Activated T-helper 1 cell treated with anti-CD3 and anti-CD28 coated beads, Interleukin-12 subunit alpha, Interleukin-12 subunit beta, Interleukin-2, Interleukin-4 antibody, amounts not matched to agents 30 ng/mL and 10 ng/mL and 1 ng/mL, durations not matched to agents 14 hours and 24 hours and 36 hours (primary cell): ENCODE data around the gene CALCOCO1. TPM values are rescaled to one million over a fixed set of nuclear protein-coding genes. Genes with fewer than 3 reads are reported as not detected.
A peak's percentile ranks its signal among the peaks of the same experiment; 100 is the strongest.

Experiments
- DNase-seq: peaks from one replicate; pipeline ENCODE4 v3.0.0; 2021; ENCODE audit warnings: low spot score
- H3K27ac Mint-ChIP-seq: one replicate; pipeline ENCODE4 v1.8.0; 2021; ENCODE audit warnings: mild to moderate bottlenecking, mixed read lengths
- H3K27me3 Mint-ChIP-seq: one replicate; pipeline ENCODE4 v1.8.0; 2022; ENCODE audit warnings: mild to moderate bottlenecking, moderate library complexity, mixed read lengths; ENCODE audit not compliant: insufficient read depth
- H3K36me3 Mint-ChIP-seq: one replicate; pipeline ENCODE4 v1.8.0; 2021; ENCODE audit warnings: low read depth, mixed read lengths
- H3K4me1 Mint-ChIP-seq: one replicate; pipeline ENCODE4 v1.8.0; 2021; ENCODE audit warnings: low read depth, mixed read lengths
- H3K4me3 Mint-ChIP-seq: one replicate; pipeline ENCODE4 v1.8.0; 2021; ENCODE audit warnings: mild to moderate bottlenecking, moderate library complexity, mixed read lengths
- H3K9me3 Mint-ChIP-seq: one replicate; pipeline ENCODE4 v1.8.0; 2021; ENCODE audit warnings: mixed read lengths
- intact Hi-C: fragments of 100-400 bp; cut with micrococcal nuclease; formaldehyde crosslinking; loops from one replicate; pipeline ENCODE4 v1.15.1; 2024
- total RNA-seq: library from RNA; stranded (reverse); gene quantifications from 2 replicates; pipeline ENCODE4 v1.2.3, GENCODE V29; 2022

CALCOCO1 gene
- total RNA-seq, 1 donor from 2014 or later, result 17.4 TPM

DNA sequence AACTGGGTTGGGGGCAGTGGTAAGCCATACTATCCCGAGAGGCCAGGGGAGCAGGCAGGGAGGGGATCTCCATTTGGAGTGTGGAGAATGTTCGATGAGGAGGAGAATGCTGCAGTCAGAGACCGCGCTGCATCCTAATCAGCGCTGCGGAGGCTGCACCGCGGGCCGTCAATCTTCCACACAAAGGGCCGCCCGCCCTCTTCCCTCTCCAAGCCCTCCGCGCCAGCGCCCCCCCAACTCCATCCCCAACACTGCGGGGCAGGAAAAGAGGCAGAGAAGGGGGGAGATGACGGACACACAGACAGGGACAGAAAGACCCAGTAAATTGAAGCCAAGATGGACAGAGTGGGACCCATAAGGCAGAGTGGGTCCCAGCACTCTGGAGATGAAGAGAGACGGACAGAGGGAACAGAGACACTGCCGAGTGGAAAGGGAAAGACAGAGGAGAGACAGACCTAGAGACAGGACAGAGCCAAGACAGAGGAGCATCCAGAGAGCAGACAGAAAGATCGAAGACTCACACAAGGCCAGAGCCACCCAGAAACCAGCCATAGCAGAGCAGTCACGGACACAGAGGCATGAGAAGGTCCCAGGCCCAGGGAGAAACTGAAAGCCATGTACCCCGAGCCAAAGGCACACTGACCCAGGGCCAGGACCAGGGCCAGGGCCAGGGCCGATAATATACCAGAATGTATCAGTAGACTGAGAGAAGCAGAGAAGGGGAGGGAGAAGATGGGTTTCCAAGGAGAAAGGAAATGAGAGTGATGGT, 21.0 kb upstream of the CALCOCO1 start:
- Mint-ChIP-seq H3K36me3 (no peaks in the 10 kb centered on the region), H3K9me3 (no peaks in the 10 kb centered on the region), H3K4me3 (no peak overlapping the region), H3K27me3 (peaks cover 27% of the 10 kb centered on the region), H3K27ac (no peak overlapping the region), H3K4me1 (peaks cover 11% of the 10 kb centered on the region)
- intact Hi-C loops, result no loop called here
- no peak for DNase-seq

DNA sequence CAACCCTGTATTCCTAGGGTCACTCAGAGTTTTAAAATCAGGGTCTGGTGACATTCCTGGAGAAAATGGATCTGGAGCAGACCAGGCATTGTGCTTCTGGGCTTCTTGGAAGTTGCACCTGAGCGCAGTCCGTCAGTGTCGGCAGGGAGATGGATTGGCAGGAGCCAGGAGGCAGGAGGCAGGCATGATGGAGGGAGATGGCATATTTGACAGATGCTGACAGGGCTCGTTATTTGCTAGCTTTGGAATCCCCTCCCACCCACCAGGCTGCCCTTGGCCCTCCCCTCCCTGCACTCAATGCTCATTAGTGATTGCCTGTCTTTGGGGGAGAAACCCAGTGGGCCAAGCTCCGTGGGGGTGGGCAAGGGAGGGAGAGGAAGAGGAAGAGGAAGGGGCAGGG, 19.8 kb upstream of the CALCOCO1 start:
- no peak overlapping the region for H3K4me3 Mint-ChIP-seq
- no peak overlapping the region for H3K27ac Mint-ChIP-seq
- H3K36me3 Mint-ChIP-seq, result no peaks in the 10 kb centered on the region
- intact Hi-C loops, result no loop called here
- peaks cover 35% of the 10 kb centered on the region for H3K27me3 Mint-ChIP-seq
- H3K4me1 Mint-ChIP-seq, result peaks cover 12% of the 10 kb centered on the region
- no peak for DNase-seq
- H3K9me3 Mint-ChIP-seq, result no peaks in the 10 kb centered on the region

DNA sequence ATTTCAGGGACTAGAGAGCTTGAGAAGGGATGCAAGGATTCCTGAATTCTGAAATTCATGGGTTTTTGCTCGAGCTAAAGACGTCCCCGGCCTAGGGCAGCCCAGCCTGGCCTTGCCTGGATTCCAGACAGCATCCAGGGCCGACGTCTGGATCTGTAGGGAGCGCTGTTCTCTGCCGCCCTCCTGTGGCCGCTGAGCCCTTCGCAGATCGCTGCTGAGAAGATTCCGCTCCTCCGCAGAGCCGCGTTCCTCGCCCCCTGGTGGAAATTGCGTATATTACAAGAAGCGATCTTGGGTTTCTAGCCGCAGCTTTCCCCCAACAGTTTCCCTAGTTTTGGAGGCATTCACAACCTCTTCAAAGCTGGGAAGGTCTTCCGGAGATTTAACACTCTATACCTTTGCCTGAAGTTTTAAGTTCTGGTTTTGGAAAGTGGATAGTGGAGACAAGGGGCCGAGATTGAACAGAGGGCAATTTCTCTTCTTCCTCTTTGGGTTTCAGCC, 19.4 kb upstream of the CALCOCO1 start:
- Mint-ChIP-seq H3K27me3 (peaks cover 40% of the 10 kb centered on the region), H3K27ac (no peak overlapping the region), H3K36me3 (no peaks in the 10 kb centered on the region), H3K9me3 (no peaks in the 10 kb centered on the region), H3K4me3 (no peak overlapping the region), H3K4me1 (peaks cover 12% of the 10 kb centered on the region)
- DNase-seq, result peak; percentile 78
- intact Hi-C loops, result loop anchor here (1.0 kb wide), 5 partner anchors 11 to 203 kb away; partner anchors contain the start of genes ATP5MC2 and CALCOCO1

DNA sequence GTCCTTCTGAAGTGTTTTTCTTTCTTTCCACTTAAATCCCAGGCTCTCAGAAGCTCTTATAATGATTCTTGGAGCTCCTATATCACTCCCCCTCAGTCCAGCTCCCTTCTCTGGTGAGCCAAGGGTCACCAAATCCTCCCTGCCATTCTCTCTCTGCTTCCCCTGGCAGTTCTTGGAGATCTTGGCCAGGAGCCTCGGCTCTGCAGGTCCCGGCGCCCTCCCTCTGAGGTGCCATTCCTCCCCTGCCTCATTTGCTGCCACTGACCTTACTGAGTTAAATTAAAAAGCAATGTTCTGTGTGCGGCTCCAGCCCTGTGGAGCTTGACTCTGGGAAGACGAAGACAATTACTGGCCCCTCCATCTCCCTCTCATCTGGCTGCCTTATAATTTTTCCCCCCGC, 17.5 kb upstream of the CALCOCO1 start:
- intact Hi-C loops, result no loop called here
- H3K4me1 Mint-ChIP-seq, result peaks cover 12% of the 10 kb centered on the region
- H3K27me3 Mint-ChIP-seq, result peaks cover 40% of the 10 kb centered on the region
- no peak for DNase-seq
- H3K36me3 Mint-ChIP-seq, result no peaks in the 10 kb centered on the region
- no peak overlapping the region for H3K27ac Mint-ChIP-seq
- no peaks in the 10 kb centered on the region for H3K9me3 Mint-ChIP-seq
- no peak overlapping the region for H3K4me3 Mint-ChIP-seq

DNA sequence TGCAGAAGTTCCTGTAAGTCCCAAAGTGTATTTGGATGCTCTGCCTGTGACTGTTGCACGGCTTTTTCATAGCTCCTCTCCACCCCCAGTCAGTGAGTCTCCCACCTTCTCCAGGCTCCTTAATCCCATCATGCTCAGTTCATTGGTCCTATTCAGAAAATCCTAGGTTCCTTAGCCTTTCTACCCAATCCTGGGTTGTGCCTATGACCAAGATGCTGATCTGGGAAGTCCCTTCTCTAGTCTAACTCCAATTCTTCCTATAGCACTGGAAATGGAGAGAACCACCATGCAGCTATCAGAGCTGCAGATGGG, 16.8 kb upstream of the CALCOCO1 start:
- H3K36me3 Mint-ChIP-seq, result no peaks in the 10 kb centered on the region

DNA sequence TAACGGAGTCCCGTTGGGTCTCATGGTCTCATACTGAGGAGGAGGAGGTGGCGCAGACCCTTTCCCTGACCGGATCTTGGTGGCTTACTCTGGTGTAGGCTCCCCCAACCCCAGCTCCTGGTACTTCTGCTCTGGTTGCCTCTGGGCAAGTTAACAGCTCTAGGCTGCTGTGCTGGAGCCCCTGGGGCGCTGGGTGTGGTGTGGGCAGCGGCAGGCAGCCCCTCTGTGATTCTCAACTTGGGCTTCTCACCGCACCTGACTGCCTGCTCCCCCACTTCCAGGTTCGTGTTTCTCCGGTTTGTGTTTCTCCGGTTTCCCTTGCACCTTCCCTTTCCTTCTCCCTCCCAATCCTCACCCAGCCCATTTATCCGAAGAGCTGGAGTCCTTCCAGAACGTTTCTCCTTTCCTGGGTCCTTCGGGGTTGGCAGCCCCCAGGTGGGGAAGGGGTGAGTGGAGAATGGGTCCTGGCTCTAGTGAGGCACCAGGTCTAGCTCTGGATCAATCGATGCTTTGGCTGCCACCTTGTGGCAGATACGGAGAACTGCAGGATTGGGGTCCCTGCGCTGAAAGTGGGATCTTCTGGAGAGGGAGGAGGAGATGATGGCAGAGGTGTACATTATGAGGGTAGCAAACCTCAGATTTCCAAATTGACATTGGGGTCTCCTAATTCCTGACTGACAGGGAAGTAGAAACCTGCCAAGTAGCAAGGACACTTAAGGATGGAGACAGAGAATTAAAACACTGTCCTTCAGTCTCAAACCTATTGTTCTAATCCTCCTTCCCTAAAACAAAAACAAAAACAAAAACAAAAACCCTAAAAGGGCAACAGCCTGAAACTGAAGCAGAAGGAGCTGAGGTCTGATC, 16.2 kb upstream of the CALCOCO1 start:
- peak; percentile 50 for DNase-seq
- intact Hi-C loops, result no loop called here
- peaks cover 2% of the 10 kb centered on the region for H3K36me3 Mint-ChIP-seq
- peak overlapping the region; percentile 34 for H3K4me3 Mint-ChIP-seq
- peaks cover 52% of the 10 kb centered on the region for H3K27me3 Mint-ChIP-seq
- peaks cover 24% of the 10 kb centered on the region for H3K4me1 Mint-ChIP-seq
- H3K27ac Mint-ChIP-seq, result no peak overlapping the region
- H3K9me3 Mint-ChIP-seq, result no peaks in the 10 kb centered on the region

More for the DNA sequence above, 16.8 kb upstream of the CALCOCO1 start:
- no peaks in the 10 kb centered on the region for H3K9me3 Mint-ChIP-seq
- H3K27me3 Mint-ChIP-seq, result peaks cover 47% of the 10 kb centered on the region
- H3K4me1 Mint-ChIP-seq, result peaks cover 18% of the 10 kb centered on the region
- DNase-seq, result no peak
- intact Hi-C loops, result no loop called here
- no peak overlapping the region for H3K27ac Mint-ChIP-seq
- no peak overlapping the region for H3K4me3 Mint-ChIP-seq

DNA sequence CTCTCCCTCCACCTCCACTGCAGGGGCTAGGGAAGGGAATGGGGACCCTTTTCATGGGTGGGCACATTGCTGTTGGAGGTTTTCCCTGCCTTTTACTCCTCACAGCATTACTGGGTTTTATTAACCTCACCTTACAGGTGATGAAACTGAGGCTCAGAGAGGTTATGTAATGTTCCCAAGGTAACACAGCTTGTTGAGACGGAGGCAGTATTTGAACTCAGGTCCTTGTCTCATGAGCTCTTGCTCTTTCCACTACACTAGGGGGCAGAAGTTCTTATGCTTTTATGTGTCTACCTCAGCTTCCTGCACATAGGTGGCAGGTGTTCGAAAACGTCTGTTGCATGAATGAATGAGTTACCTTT, 12.9 kb upstream of the CALCOCO1 start:
- H3K4me3 Mint-ChIP-seq, result no peak overlapping the region

DNA sequence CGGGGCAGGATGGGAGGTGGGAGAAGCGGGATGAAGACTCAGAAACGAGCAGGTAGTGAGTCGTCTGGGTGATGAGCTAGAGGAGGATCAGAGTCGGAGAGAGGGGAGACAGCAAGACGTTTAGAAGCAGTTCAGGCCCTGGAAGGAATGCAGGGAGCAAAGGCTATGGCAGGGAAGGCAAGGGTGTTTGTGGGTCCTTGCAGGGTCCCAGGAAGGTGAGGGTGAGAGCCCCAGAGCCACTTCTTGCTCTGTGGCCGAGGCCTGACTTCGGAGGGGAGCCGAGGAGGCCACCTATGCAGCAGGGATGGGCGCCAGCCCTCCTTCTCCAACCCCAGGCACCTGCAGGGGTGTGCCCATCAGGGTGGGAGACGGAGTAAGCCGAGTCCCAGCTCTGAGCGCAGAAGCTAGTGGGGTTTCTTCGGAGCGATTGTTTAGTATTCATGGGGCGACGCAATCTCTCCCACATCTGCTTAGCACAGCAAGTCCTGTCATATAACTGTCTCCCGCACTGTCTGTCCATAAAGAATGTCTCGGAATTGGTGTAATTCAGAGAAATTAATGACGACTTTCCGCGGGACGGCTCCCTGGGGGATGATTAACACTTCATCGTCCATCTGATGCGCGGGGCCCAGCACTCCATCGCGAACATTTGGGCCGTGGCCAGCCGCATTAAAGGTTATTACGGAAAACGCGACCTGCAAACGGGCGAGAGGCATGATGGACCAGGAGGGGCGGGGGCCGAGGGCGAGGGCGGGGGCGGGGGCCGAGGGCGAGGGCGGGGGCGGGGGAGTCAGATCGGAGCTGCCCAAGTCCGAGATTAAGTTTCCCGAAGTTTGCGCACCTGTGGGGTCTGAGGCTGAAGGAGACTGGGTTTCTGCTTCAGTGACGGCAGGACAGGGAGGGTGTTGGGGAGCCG, 12.2 kb upstream of the CALCOCO1 start:
- Mint-ChIP-seq H3K36me3 (peaks cover 2% of the 10 kb centered on the region), H3K4me3 (no peak overlapping the region), H3K27ac (no peak overlapping the region), H3K9me3 (no peaks in the 10 kb centered on the region), H3K4me1 (peaks cover 17% of the 10 kb centered on the region), H3K27me3 (peaks cover 57% of the 10 kb centered on the region)
- no peak for DNase-seq
- intact Hi-C loops, result no loop called here

More for the DNA sequence above, 12.9 kb upstream of the CALCOCO1 start:
- intact Hi-C loops, result no loop called here
- Mint-ChIP-seq H3K27ac (no peak overlapping the region), H3K4me1 (peaks cover 17% of the 10 kb centered on the region), H3K27me3 (peaks cover 63% of the 10 kb centered on the region), H3K36me3 (peaks cover 2% of the 10 kb centered on the region), H3K9me3 (no peaks in the 10 kb centered on the region)
- no peak for DNase-seq

DNA sequence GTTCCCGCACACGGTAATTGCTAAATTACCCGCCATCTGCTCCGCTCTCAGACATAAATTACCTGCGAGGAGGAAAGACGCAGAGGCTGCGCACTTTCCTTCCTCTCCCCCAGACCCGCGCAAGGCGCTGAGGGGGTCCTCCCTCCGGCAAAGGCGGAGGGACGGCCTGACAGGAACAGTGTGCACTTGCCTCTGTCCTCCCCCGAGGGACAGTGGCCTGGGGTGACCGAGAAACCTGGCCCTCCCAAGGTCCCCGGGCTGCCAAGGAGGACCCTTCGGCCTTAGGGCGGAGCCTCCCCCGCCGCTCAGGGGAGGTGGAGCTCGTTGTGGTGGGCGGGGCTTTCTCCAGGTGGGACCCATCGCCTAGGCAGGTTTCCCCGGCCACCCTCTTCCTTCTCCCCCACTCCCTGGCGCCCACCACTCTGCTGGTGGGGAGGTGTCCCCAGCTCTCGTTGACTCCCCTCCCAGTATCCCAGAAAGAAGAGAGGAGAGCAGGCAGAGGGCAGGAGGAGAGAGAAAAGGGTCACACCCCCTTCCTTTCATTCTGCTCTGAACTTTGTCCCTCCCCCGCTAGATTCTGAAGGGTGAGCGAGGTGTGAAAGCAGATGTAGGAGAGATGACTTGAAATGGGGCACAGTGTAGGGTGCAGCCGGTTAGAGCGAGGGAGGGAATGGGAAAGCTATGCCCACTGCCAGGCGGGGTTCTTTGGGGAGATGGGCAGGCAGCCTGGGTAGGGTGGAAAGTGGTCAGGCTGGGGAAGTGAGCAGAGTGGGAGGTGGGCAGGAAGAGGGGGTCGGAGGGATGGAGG, 11.4 kb upstream of the CALCOCO1 start:
- intact Hi-C loops, result no loop called here
- H3K36me3 Mint-ChIP-seq, result peaks cover 2% of the 10 kb centered on the region
- peaks cover 56% of the 10 kb centered on the region for H3K27me3 Mint-ChIP-seq
- no peak overlapping the region for H3K27ac Mint-ChIP-seq
- no peak overlapping the region for H3K4me3 Mint-ChIP-seq
- no peak for DNase-seq
- H3K9me3 Mint-ChIP-seq, result no peaks in the 10 kb centered on the region
- H3K4me1 Mint-ChIP-seq, result peaks cover 20% of the 10 kb centered on the region

DNA sequence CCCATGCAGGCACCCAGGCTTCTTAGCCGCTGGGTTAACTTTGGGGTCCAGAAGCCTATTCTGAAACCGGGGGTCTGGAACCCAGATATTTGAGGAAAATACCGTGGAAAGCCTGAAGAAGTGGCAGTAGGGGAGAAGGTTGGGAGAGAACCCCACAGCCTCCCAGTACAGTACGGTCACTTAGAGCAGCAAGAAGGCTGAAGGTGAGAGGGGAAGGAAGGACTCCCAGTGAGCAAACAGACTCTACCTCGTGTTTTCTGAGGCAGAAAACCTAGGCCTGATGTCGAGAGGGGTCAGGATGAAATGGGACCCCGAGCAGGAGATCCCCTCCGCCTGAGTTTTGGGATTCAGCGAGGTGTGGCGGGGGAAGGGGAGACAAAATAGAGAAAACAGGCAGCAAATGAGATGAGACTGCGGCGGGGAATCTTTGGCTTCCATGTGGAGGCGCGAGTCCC, 10.7 kb upstream of the CALCOCO1 start:
- Mint-ChIP-seq H3K27me3 (peaks cover 52% of the 10 kb centered on the region), H3K27ac (no peak overlapping the region), H3K4me1 (peaks cover 16% of the 10 kb centered on the region), H3K9me3 (no peaks in the 10 kb centered on the region), H3K4me3 (no peak overlapping the region), H3K36me3 (peaks cover 2% of the 10 kb centered on the region)
- intact Hi-C loops, result no loop called here
- no peak for DNase-seq

DNA sequence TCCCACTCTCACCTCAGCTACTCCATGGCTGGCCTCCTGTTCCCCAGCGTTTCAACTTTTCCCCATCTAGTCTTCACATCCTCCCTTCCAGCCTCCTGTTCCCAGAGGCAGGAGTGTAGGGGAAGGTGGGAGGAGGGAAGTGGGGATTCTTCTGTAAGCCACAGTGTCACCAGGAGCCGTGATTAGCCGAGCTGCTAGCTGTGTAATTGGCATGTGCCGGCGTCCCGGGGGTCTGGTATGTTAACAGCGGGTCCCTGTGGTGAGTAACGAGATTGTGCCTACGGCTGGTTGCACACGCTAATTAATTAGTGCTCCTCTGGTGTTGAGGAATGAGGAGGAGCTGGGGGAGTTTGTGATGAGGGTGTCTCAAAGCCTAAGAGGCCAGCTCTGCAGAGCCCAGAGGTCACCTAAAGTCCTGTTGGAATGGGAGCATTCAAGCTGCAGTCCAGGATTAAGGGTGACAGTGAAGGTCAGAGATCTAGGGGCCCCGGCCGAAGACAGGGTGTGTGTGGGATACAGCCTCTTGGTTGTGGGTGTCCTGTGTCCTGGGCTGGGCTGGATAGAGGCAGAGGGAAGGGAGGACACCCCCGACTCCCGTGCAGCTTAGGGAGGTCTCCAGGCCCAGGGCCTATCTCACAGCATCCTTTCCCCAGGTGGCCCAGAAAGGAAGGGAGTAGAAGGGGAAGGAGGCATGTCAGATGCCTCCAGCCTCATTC, 10.0 kb upstream of the CALCOCO1 start:
- Mint-ChIP-seq H3K9me3 (no peaks in the 10 kb centered on the region), H3K27ac (no peak overlapping the region), H3K27me3 (peaks cover 46% of the 10 kb centered on the region), H3K4me3 (no peak overlapping the region), H3K36me3 (peaks cover 2% of the 10 kb centered on the region), H3K4me1 (peaks cover 16% of the 10 kb centered on the region)
- intact Hi-C loops, result no loop called here
- DNase-seq, result no peak
